Stomach smooth muscle (tissue), 2 donors: ENCODE data around the gene LNX1.

Experiments used
- H3K27ac ChIP-seq: one replicate; pipeline ENCODE4 v1.7.0; 2013; ENCODE audit warnings: mild to moderate bottlenecking, low read length, inconsistent platforms
- H3K27me3 ChIP-seq, 2 donors: one replicate each; pipeline ENCODE4 v1.7.0; 2013; ENCODE audit warnings: low read length in 2 of 2; ENCODE audit not compliant: insufficient read depth in 2 of 2, control insufficient read depth in 1 of 2
- H3K36me3 ChIP-seq, 2 donors: one replicate each; pipeline ENCODE4 v1.7.0; 2013; ENCODE audit warnings: low read length in 2 of 2; ENCODE audit not compliant: control insufficient read depth in 2 of 2, insufficient read depth in 2 of 2
- H3K4me1 ChIP-seq: one replicate; pipeline ENCODE4 v1.7.0; 2013; ENCODE audit warnings: low read length; ENCODE audit not compliant: control insufficient read depth, insufficient read depth
- H3K4me3 ChIP-seq, 2 donors: one replicate each; pipeline ENCODE4 v1.7.0; 2013; ENCODE audit warnings: low read length in 2 of 2
- H3K9ac ChIP-seq, 2 donors: one replicate each; pipeline ENCODE4 v1.7.0; 2013; ENCODE audit warnings: low read length in 2 of 2, mild to moderate bottlenecking in 1 of 2
- H3K9me3 ChIP-seq, 2 donors: one replicate each; pipeline ENCODE4 v1.7.0; 2013; ENCODE audit warnings: low read length in 2 of 2; ENCODE audit not compliant: control insufficient read depth in 2 of 2
- donor health status: healthy.
- donor health status: Pancreatic carcinoma.

Gene LNX1

GRCh38 chr4:53487766-53488165 lies 103.5 kb downstream of the LNX1 start:
- no peak overlapping the region for H3K4me3 ChIP-seq
- no peak overlapping the region for H3K9ac ChIP-seq
- no peaks in the 10 kb centered on the region for H3K4me1 ChIP-seq
- H3K27ac ChIP-seq = no peak overlapping the region
- peaks cover 0 to 4% of the 10 kb centered on the region in 2 donors for H3K27me3 ChIP-seq
- no peaks in the 10 kb centered on the region for H3K9me3 ChIP-seq
- H3K36me3 ChIP-seq = no peaks in the 10 kb centered on the region

DNA sequence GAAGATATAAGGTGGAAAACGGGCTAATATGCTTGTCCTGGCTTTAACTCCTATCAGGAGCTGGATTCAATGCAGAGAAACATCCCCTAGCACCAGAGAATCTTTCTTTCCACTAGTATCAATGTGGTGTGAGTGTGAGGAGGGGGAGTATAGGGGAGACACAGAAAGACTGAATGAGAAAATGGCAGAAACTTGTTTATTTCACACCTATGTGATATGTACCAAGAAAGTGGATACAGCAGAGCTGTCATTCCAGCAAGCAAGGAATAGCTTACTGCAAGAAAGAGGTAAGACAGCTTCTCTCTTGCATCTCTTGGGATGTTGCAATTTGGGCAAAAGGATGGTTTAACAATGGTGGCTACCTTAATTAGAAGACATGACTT lies 105.6 kb downstream of the LNX1 start:
- H3K27ac ChIP-seq = no peak overlapping the region
- H3K4me1 ChIP-seq = no peaks in the 10 kb centered on the region
- no peaks in the 10 kb centered on the region for H3K36me3 ChIP-seq
- no peak overlapping the region for H3K9ac ChIP-seq
- no peak overlapping the region for H3K4me3 ChIP-seq
- peaks cover 0 to 4% of the 10 kb centered on the region in 2 donors for H3K27me3 ChIP-seq
- no peaks in the 10 kb centered on the region for H3K9me3 ChIP-seq

GRCh38 chr4:53484911-53485657 lies 106.2 kb downstream of the LNX1 start:
- peaks cover 0 to 4% of the 10 kb centered on the region in 2 donors for H3K27me3 ChIP-seq
- H3K36me3 ChIP-seq = no peaks in the 10 kb centered on the region
- H3K27ac ChIP-seq = no peak overlapping the region
- no peak overlapping the region for H3K9ac ChIP-seq
- H3K4me3 ChIP-seq = no peak overlapping the region
- no peaks in the 10 kb centered on the region for H3K4me1 ChIP-seq
- no peaks in the 10 kb centered on the region for H3K9me3 ChIP-seq

GRCh38 chr4:53483250-53483649 lies 108.0 kb downstream of the LNX1 start:
- Histone ChIP-seq H3K27ac (no peak overlapping the region), H3K36me3 (no peaks in the 10 kb centered on the region), H3K4me1 (no peaks in the 10 kb centered on the region), H3K9ac (no peak overlapping the region), H3K4me3 (no peak overlapping the region), H3K27me3 (peaks cover 0 to 4% of the 10 kb centered on the region in 2 donors), H3K9me3 (no peaks in the 10 kb centered on the region)

- Histone ChIP-seq H3K27ac (no peak overlapping the region), H3K9me3 (no peaks in the 10 kb centered on the region), H3K27me3 (no peaks in the 10 kb centered on the region), H3K4me1 (no peaks in the 10 kb centered on the region), H3K36me3 (no peaks in the 10 kb centered on the region), H3K9ac (no peak overlapping the region), H3K4me3 (no peak overlapping the region)
Observed at GRCh38 chr4:53481586-53481985, 109.7 kb downstream of the LNX1 start.

- H3K4me1 ChIP-seq = no peaks in the 10 kb centered on the region
- no peaks in the 10 kb centered on the region for H3K27me3 ChIP-seq
Observed at GRCh38 chr4:53480909-53481308, 110.4 kb downstream of the LNX1 start.

DNA sequence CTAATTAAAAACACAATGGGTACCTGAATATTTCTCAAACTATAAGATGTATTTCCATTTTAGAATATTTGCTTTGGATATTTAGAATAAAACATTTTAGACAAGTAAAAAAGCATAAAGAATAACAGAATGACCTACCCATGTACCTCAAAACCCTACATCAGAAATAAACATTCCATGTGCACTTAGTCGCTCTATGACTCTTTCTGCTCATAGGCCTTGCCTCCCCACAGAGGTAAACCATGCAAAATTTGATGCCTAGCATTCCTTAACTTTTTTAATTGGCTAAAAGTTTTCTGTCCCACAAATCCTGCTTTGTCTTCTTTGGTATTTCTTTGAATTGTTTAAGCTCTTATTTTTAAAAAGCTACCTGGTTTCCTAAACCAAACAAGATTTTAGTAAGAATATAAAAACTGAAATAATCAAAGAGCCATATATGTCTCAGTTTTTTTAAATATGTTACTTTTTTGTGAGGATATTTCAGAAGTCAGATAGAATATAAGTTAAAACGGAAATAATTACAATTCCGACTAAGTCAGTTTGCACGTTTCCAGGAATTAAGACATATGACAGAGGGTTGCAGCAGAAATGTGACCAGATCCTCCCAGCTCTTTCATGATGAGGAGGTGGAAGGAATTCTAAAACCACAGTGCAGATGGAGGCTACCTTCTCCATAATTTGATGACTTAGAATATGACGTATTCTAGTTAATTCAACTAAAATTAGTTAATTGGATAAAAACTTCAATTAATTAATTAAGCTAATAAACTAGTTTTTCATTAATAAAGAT lies 111.4 kb downstream of the LNX1 start:
- Histone ChIP-seq H3K9ac (no peak overlapping the region), H3K4me1 (no peaks in the 10 kb centered on the region), H3K36me3 (no peaks in the 10 kb centered on the region), H3K27me3 (no peaks in the 10 kb centered on the region), H3K9me3 (no peaks in the 10 kb centered on the region), H3K27ac (no peak overlapping the region), H3K4me3 (no peak overlapping the region)

More at GRCh38 chr4:53480909-53481308, 110.4 kb downstream of the LNX1 start:
- Histone ChIP-seq H3K36me3 (no peaks in the 10 kb centered on the region), H3K9ac (no peak overlapping the region), H3K27ac (no peak overlapping the region), H3K9me3 (no peaks in the 10 kb centered on the region), H3K4me3 (no peak overlapping the region)

GRCh38 chr4:53478671-53479456 lies 112.4 kb downstream of the LNX1 start:
- no peaks in the 10 kb centered on the region for H3K36me3 ChIP-seq
- H3K9me3 ChIP-seq = no peaks in the 10 kb centered on the region
- no peaks in the 10 kb centered on the region for H3K27me3 ChIP-seq
- no peak overlapping the region for H3K27ac ChIP-seq
- H3K4me1 ChIP-seq = no peaks in the 10 kb centered on the region
- no peak overlapping the region for H3K9ac ChIP-seq
- no peak overlapping the region for H3K4me3 ChIP-seq

DNA sequence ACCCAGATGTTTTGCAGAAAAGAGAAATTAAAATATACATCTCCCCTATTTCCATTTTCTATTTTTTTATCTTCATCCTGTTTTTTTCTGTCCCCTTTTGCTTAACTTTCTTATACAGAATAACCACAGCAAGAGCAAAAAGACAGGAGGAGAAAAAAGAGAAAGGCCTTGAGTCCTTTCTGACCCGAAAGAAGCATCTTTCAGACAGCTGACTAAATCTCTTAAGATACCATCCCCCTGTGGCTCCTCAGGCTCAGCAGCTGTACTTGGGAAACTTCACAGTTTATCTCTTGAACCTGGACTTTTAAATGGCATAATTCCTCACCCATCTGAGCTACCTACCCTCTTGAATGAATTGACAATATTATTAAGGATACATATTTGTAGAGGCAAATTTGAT lies 113.7 kb downstream of the LNX1 start:
- H3K27ac ChIP-seq = no peak overlapping the region
- H3K9ac ChIP-seq = no peak overlapping the region
- H3K9me3 ChIP-seq = no peaks in the 10 kb centered on the region
- H3K36me3 ChIP-seq = no peaks in the 10 kb centered on the region
- no peaks in the 10 kb centered on the region for H3K4me1 ChIP-seq
- no peak overlapping the region for H3K4me3 ChIP-seq
- no peaks in the 10 kb centered on the region for H3K27me3 ChIP-seq

GRCh38 chr4:53477038-53477565 lies 114.2 kb downstream of the LNX1 start:
- no peak overlapping the region for H3K4me3 ChIP-seq
- H3K27me3 ChIP-seq = no peaks in the 10 kb centered on the region
- no peaks in the 10 kb centered on the region for H3K36me3 ChIP-seq
- H3K9me3 ChIP-seq = no peaks in the 10 kb centered on the region
- H3K27ac ChIP-seq = no peak overlapping the region
- no peak overlapping the region for H3K9ac ChIP-seq
- H3K4me1 ChIP-seq = no peaks in the 10 kb centered on the region
